Measurements from ENCODE around the gene KCNJ16. TPM values are rescaled to one million over a fixed set of nuclear protein-coding genes. Genes with fewer than 3 reads are reported as not detected.

Gene KCNJ16
- total RNA-seq, 2 donors from 2014 or later, result 1.3 TPM; not detected in 1

DNA sequence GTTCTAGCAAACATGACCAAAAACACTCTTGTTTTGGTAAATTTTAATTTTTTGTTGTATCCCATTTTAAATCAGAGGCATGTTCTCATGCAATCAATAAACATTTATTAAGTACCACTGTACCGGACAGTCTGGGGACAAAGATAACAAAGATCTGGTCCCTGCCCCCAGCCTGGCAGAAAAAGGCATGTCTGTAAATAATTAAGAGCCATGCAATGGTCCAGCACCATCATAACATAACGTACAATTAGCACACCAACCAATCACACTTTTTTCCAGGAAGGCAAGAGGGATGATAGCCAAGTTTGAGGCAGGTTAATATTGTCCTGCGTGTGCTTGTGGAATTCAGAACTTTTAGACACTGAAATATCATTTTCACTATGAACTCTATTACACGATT is 3.5 kb downstream of the KCNJ16 start:
- Histone ChIP-seq H3K4me3 (no peak overlapping the region), H3K27me3 (replicated peaks; ENCODE audit: insufficient read depth) (no peaks in the 10 kb centered on the region), H3K27ac (no peak overlapping the region), H3K9me3 (no peaks in the 10 kb centered on the region), H3K36me3 (no peaks in the 10 kb centered on the region), H3K4me1 (replicated peaks) (no peaks in the 10 kb centered on the region)
- DNase-seq (ENCODE audit: low spot score), result no peak
- 44% methylated on average over 4 of the region's 4 CpGs for WGBS
- intact Hi-C loops (cut with DNase I), result no loop called here
- TF ChIP-seq POLR2A (IDR thresholded peaks at IDR 0.05) (no peak), POLR2AphosphoS5 (IDR thresholded peaks at IDR 0.05) (no peak)
- TF ChIP-seq, protein P1, sequence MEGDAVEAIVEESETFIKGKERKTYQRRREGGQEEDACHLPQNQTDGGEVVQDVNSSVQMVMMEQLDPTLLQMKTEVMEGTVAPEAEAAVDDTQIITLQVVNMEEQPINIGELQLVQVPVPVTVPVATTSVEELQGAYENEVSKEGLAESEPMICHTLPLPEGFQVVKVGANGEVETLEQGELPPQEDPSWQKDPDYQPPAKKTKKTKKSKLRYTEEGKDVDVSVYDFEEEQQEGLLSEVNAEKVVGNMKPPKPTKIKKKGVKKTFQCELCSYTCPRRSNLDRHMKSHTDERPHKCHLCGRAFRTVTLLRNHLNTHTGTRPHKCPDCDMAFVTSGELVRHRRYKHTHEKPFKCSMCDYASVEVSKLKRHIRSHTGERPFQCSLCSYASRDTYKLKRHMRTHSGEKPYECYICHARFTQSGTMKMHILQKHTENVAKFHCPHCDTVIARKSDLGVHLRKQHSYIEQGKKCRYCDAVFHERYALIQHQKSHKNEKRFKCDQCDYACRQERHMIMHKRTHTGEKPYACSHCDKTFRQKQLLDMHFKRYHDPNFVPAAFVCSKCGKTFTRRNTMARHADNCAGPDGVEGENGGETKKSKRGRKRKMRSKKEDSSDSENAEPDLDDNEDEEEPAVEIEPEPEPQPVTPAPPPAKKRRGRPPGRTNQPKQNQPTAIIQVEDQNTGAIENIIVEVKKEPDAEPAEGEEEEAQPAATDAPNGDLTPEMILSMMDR (IDR thresholded peaks at IDR 0.05), result no peak

DNA sequence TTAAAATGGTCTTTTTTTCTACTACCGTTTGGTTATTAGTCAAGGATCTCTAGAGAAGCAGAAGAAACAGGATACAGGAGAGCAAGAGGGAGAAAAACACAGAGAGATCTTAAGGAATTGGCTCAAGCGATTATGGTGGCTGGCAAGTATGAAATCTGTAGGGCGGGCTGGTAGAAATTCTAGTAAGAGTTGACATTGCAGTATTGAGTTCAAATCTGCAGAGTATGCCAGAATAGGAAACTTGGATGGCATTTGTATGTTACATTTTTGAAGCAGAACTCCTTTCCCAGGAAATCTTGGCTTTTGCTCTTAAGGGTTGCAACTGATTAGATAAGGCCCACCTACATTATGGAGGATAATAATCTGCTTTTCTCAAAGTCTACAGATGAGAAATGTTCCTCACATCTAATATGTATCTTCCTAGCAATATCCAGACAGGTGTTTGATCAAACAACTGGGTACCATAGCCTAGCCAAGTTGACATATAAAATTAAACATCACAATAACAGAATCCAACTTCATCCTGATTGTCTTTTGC is 4.0 kb downstream of the KCNJ16 start:
- H3K36me3 ChIP-seq, result no peaks in the 10 kb centered on the region
- no peaks in the 10 kb centered on the region for H3K4me1 ChIP-seq (replicated peaks)
- H3K9me3 ChIP-seq, result no peaks in the 10 kb centered on the region
- intact Hi-C loops (cut with DNase I), result no loop called here
- TF ChIP-seq, protein P1 (IDR thresholded peaks at IDR 0.05), result no peak
- no peak for TF ChIP-seq POLR2A (IDR thresholded peaks at IDR 0.05)
- no peak for TF ChIP-seq POLR2AphosphoS5 (IDR thresholded peaks at IDR 0.05)
- no peak overlapping the region for H3K4me3 ChIP-seq
- DNase-seq (ENCODE audit: low spot score), result no peak
- H3K27me3 ChIP-seq (replicated peaks; ENCODE audit: insufficient read depth), result no peaks in the 10 kb centered on the region
- no peak overlapping the region for H3K27ac ChIP-seq
- 87% methylated on average over 3 of the region's 3 CpGs for WGBS

DNA sequence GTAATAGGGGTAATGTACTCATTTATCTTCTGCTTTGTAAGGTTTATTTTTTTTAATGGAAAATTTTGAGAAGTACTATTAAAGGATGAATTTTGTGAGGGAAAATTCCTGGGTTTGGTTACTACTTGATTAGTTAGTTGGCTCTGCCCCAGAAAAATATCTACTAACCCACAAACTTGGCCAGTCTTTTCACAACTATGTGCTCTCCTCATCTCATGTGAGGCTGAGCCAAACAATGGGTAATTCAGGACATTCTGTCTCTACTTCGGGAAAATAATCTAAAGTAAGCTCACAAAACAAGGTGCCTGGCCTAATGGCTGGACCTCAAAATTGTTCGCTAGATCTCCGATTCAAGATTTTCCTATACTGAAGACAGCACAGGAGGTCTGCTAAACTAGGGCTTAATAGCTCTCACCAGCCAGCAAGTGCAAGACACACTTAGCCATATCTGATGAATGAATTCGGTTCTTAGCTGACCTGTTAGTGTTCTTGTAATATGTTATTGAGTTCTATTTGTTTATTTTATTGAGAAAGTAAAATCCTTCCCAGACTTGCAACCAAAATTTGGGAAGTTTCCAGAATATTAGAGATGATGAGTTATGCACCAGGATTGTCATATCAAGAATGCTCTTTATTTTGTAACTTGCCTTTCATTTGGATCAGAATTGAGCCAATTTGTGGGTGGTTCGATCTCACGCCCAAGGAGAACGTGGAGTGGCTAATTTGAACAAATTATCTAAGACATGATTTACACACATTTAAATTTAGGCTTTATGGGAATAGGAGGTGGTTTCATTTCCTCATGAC is 5.7 kb downstream of the KCNJ16 start:
- intact Hi-C loops (cut with DNase I), result no loop called here
- TF ChIP-seq POLR2AphosphoS5 (IDR thresholded peaks at IDR 0.05) (no peak), POLR2A (IDR thresholded peaks at IDR 0.05) (no peak)
- TF ChIP-seq, protein P1 (IDR thresholded peaks at IDR 0.05), result no peak
- 52% methylated on average over 7 of the region's 7 CpGs for WGBS
- Histone ChIP-seq H3K27ac (no peak overlapping the region), H3K9me3 (no peaks in the 10 kb centered on the region), H3K36me3 (no peaks in the 10 kb centered on the region), H3K4me3 (no peak overlapping the region), H3K4me1 (replicated peaks) (no peaks in the 10 kb centered on the region), H3K27me3 (replicated peaks; ENCODE audit: insufficient read depth) (no peaks in the 10 kb centered on the region)
- DNase-seq (ENCODE audit: low spot score), result no peak

DNA sequence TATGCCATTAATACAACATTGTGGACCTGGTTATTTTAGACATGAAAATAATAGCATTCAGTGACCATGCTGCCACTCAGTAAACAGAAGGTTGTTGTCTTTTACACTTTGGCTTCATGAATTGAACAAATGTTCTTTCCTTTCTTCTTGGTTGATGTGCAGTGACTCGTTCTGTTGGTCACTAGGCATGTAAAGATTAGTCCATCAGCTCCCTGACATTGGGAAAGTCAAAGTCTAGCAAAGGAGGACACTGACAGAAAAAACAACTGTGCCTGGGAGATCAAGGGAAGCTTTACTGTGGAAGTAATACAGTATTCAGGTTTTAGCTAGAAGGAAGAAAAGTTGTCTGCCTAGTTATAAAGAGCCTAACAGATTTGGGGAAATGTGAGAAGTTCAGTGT is 6.9 kb downstream of the KCNJ16 start:
- intact Hi-C loops (cut with DNase I), result no loop called here
- no peaks in the 10 kb centered on the region for H3K4me1 ChIP-seq (replicated peaks)
- TF ChIP-seq, protein P1 (IDR thresholded peaks at IDR 0.05), result no peak
- TF ChIP-seq POLR2AphosphoS5 (IDR thresholded peaks at IDR 0.05) (no peak), POLR2A (IDR thresholded peaks at IDR 0.05) (no peak)
- 47% methylated on average over 1 of the region's 1 CpG for WGBS
- no peaks in the 10 kb centered on the region for H3K36me3 ChIP-seq
- no peak overlapping the region for H3K27ac ChIP-seq
- no peaks in the 10 kb centered on the region for H3K9me3 ChIP-seq
- DNase-seq (ENCODE audit: low spot score), result no peak
- no peak overlapping the region for H3K4me3 ChIP-seq
- H3K27me3 ChIP-seq (replicated peaks; ENCODE audit: insufficient read depth), result no peaks in the 10 kb centered on the region

DNA sequence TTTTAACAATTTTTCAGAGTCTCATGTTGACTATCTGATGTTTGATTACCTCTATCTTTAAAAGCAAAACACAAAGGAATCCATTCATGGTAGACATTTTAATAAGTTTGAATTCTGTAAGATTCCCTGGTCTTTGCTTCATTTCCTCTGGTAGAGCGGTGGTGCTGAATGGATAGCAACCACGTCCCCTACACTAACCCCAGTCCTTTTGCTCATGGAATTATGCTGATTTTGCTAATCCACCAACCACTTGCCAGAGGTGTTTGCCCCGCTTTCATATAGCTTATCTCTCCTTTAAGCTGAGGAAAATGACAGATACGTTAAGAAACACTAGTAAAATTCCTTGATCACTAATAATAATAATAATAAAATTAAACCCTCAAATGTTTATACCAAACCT is 9.5 kb downstream of the KCNJ16 start:
- Histone ChIP-seq H3K27me3 (replicated peaks; ENCODE audit: insufficient read depth) (no peaks in the 10 kb centered on the region), H3K9me3 (no peaks in the 10 kb centered on the region), H3K27ac (no peak overlapping the region), H3K36me3 (no peaks in the 10 kb centered on the region), H3K4me3 (no peak overlapping the region), H3K4me1 (replicated peaks) (no peaks in the 10 kb centered on the region)
- DNase-seq (ENCODE audit: low spot score), result no peak
- 55% methylated on average over 4 of the region's 4 CpGs for WGBS
- TF ChIP-seq, protein P1 (IDR thresholded peaks at IDR 0.05), result no peak
- TF ChIP-seq POLR2AphosphoS5 (IDR thresholded peaks at IDR 0.05) (no peak), POLR2A (IDR thresholded peaks at IDR 0.05) (no peak)
- intact Hi-C loops (cut with DNase I), result no loop called here
